AG20443 (cell line): ENCODE results near the gene MGAT1.

Experiments
- DNase-seq: peaks from one replicate; pipeline ENCODE4 v3.0.0; 2012; ENCODE audit warnings: low spot score, mixed read lengths

MGAT1 gene

GRCh38 chr5:180823940-180824629 lies 21.5 kb upstream of the MGAT1 start:
- DNase-seq, result no peak

GRCh38 chr5:180823346-180823745 lies 20.7 kb upstream of the MGAT1 start:
- DNase-seq, result no peak

- no peak for DNase-seq
Observed at GRCh38 chr5:180821538-180821937, 18.9 kb upstream of the MGAT1 start.

GRCh38 chr5:180820788-180821321 lies 18.2 kb upstream of the MGAT1 start:
- no peak for DNase-seq

- no peak for DNase-seq
Observed at GRCh38 chr5:180818677-180819341, 16.2 kb upstream of the MGAT1 start.

GRCh38 chr5:180817893-180818674 lies 15.5 kb upstream of the MGAT1 start:
- no peak for DNase-seq

- no peak for DNase-seq
Observed at GRCh38 chr5:180816608-180817534, 14.3 kb upstream of the MGAT1 start.

GRCh38 chr5:180815293-180815917 lies 12.8 kb upstream of the MGAT1 start:
- DNase-seq, result no peak

GRCh38 chr5:180813420-180813819 lies 10.8 kb upstream of the MGAT1 start:
- DNase-seq, result no peak

- DNase-seq, result no peak
Observed at GRCh38 chr5:180811623-180812124, 9.1 kb upstream of the MGAT1 start.

- DNase-seq, result peak; percentile 65
Observed at GRCh38 chr5:180810959-180811622, 8.5 kb upstream of the MGAT1 start.

GRCh38 chr5:180810210-180810958 lies 7.8 kb upstream of the MGAT1 start:
- DNase-seq, result peak; percentile 99

- peak; percentile 95 for DNase-seq
Observed at GRCh38 chr5:180809403-180810209, 7.0 kb upstream of the MGAT1 start.

- no peak for DNase-seq
Observed at GRCh38 chr5:180808461-180809000, 5.9 kb upstream of the MGAT1 start.

GRCh38 chr5:180807654-180808414 lies 5.2 kb upstream of the MGAT1 start:
- DNase-seq, result no peak

GRCh38 chr5:180807046-180807445 lies 4.4 kb upstream of the MGAT1 start:
- no peak for DNase-seq

GRCh38 chr5:180806351-180807011 lies 3.9 kb upstream of the MGAT1 start:
- no peak for DNase-seq
